Liver (tissue), 9 donors: Measurements from ENCODE around the gene MT1E. TPM values are rescaled to one million over a fixed set of nuclear protein-coding genes. Genes with fewer than 3 reads are reported as not detected.
"Not testable (repeated sequence)": the region's sequence is repeated elsewhere in the genome, so short reads cannot be mapped to it uniquely, and the experiment has no call there.

Experiments used
- DNase-seq: peaks from one replicate; pipeline ENCODE4 v3.0.0-alpha.2; 2017; ENCODE audit warnings: low spot score
- H3K27ac ChIP-seq, 2 donors: one replicate each; pipeline ENCODE4 v1.7.0; 2013; ENCODE audit warnings: inconsistent platforms in 2 of 2, low read length in 2 of 2, control low read depth in 1 of 2, low read depth in 1 of 2, mild to moderate bottlenecking in 1 of 2
- H3K27me3 ChIP-seq, 4 donors: one replicate each; pipeline versions ENCODE4 v1.6.1 to v1.7.0; 2013; ENCODE audit warnings: low read length in 3 of 4, inconsistent platforms in 1 of 4, mild to moderate bottlenecking in 1 of 4, moderate library complexity in 1 of 4; ENCODE audit not compliant: control insufficient read depth in 4 of 4, insufficient read depth in 4 of 4
- H3K36me3 ChIP-seq, 4 donors: one replicate each; pipeline versions ENCODE4 v1.6.1 to v1.7.0; 2013; ENCODE audit warnings: low read length in 3 of 4, mild to moderate bottlenecking in 3 of 4, low read depth in 1 of 4, moderate library complexity in 1 of 4; ENCODE audit not compliant: control insufficient read depth in 4 of 4, insufficient read depth in 3 of 4
- H3K4me1 ChIP-seq, 4 donors: one replicate each; pipeline versions ENCODE4 v1.6.1 to v1.7.0; 2013; ENCODE audit warnings: low read length in 3 of 4, mild to moderate bottlenecking in 3 of 4, moderate library complexity in 1 of 4; ENCODE audit not compliant: control insufficient read depth in 4 of 4, insufficient read depth in 4 of 4
- H3K4me3 ChIP-seq, 3 donors: one replicate each; pipeline versions ENCODE4 v1.6.1 to v1.7.0; 2013; ENCODE audit warnings: low read length in 3 of 3, control low read depth in 1 of 3, low read depth in 1 of 3, mild to moderate bottlenecking in 1 of 3
- H3K9ac ChIP-seq, 2 donors: one replicate each; pipeline ENCODE4 v1.7.0; 2013; ENCODE audit warnings: low read length in 2 of 2, mild to moderate bottlenecking in 2 of 2, moderate library complexity in 2 of 2, control low read depth in 1 of 2, low read depth in 1 of 2
- H3K9me3 ChIP-seq, 4 donors: one replicate each; pipeline versions ENCODE4 v1.6.1 to v1.7.0; 2013; ENCODE audit warnings: low read length in 3 of 4; ENCODE audit not compliant: control insufficient read depth in 4 of 4
- ATF3 ChIP-seq: IDR thresholded peaks from 2 replicates; pipeline ENCODE4 v1.6.1; 2016; ENCODE audit warnings: antibody characterized with exemption
- CTCF ChIP-seq: fragments of 150-350 bp; IDR thresholded peaks from 2 replicates; pipeline ENCODE4 v1.5.1; 2017; ENCODE audit warnings: improper control_type of control experiment, low read depth, low read length; ENCODE audit not compliant: missing input control
- EGR1 ChIP-seq, 2 donors: IDR thresholded peaks; 2 replicates each; pipeline ENCODE4 v1.6.1; 2016 to 2018; ENCODE audit warnings: antibody characterized with exemption in 2 of 2, low read depth in 2 of 2
- FOXA1 ChIP-seq: IDR thresholded peaks from 2 replicates; pipeline ENCODE4 v1.6.1; 2016; ENCODE audit warnings: antibody characterized with exemption
- FOXA2 ChIP-seq: IDR thresholded peaks from 2 replicates; pipeline ENCODE4 v1.6.1; 2016; ENCODE audit warnings: antibody characterized with exemption
- GABPA ChIP-seq, 2 donors: IDR thresholded peaks in 1 of 2; conservative IDR thresholded peaks in 1 of 2; 2 replicates each; pipeline ENCODE4 v1.6.1; 2016; ENCODE audit warnings: antibody characterized with exemption in 2 of 2, mild to moderate bottlenecking in 1 of 2, moderate library complexity in 1 of 2
- HNF4A ChIP-seq, 2 donors: conservative IDR thresholded peaks; 2 replicates each; pipeline ENCODE4 v1.6.1; 2016; ENCODE audit warnings: antibody characterized with exemption in 2 of 2, mild to moderate bottlenecking in 2 of 2
- HNF4G ChIP-seq: IDR thresholded peaks from 2 replicates; pipeline ENCODE4 v1.6.1; 2016; ENCODE audit warnings: antibody characterized with exemption
- JUND ChIP-seq, 2 donors: IDR thresholded peaks; 2 replicates each; pipeline ENCODE4 v1.6.1; 2016; ENCODE audit warnings: antibody characterized with exemption in 2 of 2
- NR2F2 ChIP-seq: IDR thresholded peaks from 2 replicates; pipeline ENCODE4 v1.6.1; 2016; ENCODE audit warnings: antibody characterized with exemption
- RXRA ChIP-seq, 2 donors: IDR thresholded peaks; 2 replicates each; pipeline ENCODE4 v1.6.1; 2017 to 2018; ENCODE audit warnings: antibody characterized with exemption in 2 of 2, mild to moderate bottlenecking in 1 of 2
- SP1 ChIP-seq: IDR thresholded peaks from 2 replicates; pipeline ENCODE4 v1.6.1; 2018; ENCODE audit warnings: antibody characterized with exemption, mild to moderate bottlenecking
- TAF1 ChIP-seq: conservative IDR thresholded peaks from 2 replicates; pipeline ENCODE4 v1.6.1; 2016; ENCODE audit warnings: antibody characterized with exemption, mild to moderate bottlenecking
- YY1 ChIP-seq: IDR thresholded peaks from 2 replicates; pipeline ENCODE4 v1.6.1; 2016; ENCODE audit warnings: antibody characterized with exemption, mild to moderate bottlenecking
- ZBTB33 ChIP-seq: IDR thresholded peaks from 2 replicates; pipeline ENCODE4 v1.6.1; 2016; ENCODE audit warnings: antibody characterized with exemption
- WGBS: extraction: QIAGEN DNeasy Blood & Tissue Kit; methylation state at CpG from one replicate; pipeline ENCODE4 v1.1.7; 2013; 5-methylcytosine and 5-hydroxymethylcytosine counted together
- polyA plus RNA-seq, 2 donors: library from polyadenylated mRNA; stranded (reverse) in 1 of 2; unstranded in 1 of 2; fragments of 200-250 nt in 1 of 2; fragments of >200 nt in 1 of 2; fragmentation: Nextera tagmentation in 1 of 2; extraction: Ambion mirVana in 1 of 2; gene quantifications; one replicate each; pipeline versions ENCODE4 v1.2.1 to v1.2.3, GENCODE V29; 2013 to 2015
- total RNA-seq, 2 donors: library from RNA; depleted of rRNA; stranded (reverse); fragments of >200 nt; gene quantifications; one replicate each; pipeline ENCODE4 v1.2.3, GENCODE V29; 2014
- TF ChIP-seq, protein P1 (sequence below): IDR thresholded peaks from 2 replicates; pipeline ENCODE4 v1.6.1; 2016; ENCODE audit warnings: antibody characterized with exemption, mild to moderate bottlenecking
- TF ChIP-seq, protein P2 (sequence below): IDR thresholded peaks from 2 replicates; pipeline ENCODE4 v1.6.1; 2016; ENCODE audit warnings: antibody characterized with exemption
- donor health status: healthy.
- donor health status: healthy.
- donor health status: healthy.
- donor health status: healthy.
- donor health status: healthy.

Gene MT1E
- total and polyA plus RNA-seq, 4 donors = 206 to 1,831 (median 808) TPM

GRCh38 chr16:56621665-56622445 is 3.7 kb upstream of the MT1E start:
- WGBS = 75% methylated on average over 4 of the region's 4 CpGs
- Histone ChIP-seq H3K27ac (peak overlapping the region; percentile 19 to 54), H3K4me1 (peaks cover 0 to 33% (median 12%) of the 10 kb centered on the region in 4 donors)
- not testable (repeated sequence) for H3K36me3 ChIP-seq, DNase-seq, H3K9ac ChIP-seq, H3K9me3 ChIP-seq, H3K27me3 ChIP-seq, H3K4me3 ChIP-seq
- TF ChIP-seq SP1 (peak; percentile 43), HNF4A (conservative IDR thresholded peaks at IDR 0.05) (peak; percentile 39 to 50), RXRA (IDR thresholded peaks at IDR 0.05) (peak; percentile 26 to 58)

DNA sequence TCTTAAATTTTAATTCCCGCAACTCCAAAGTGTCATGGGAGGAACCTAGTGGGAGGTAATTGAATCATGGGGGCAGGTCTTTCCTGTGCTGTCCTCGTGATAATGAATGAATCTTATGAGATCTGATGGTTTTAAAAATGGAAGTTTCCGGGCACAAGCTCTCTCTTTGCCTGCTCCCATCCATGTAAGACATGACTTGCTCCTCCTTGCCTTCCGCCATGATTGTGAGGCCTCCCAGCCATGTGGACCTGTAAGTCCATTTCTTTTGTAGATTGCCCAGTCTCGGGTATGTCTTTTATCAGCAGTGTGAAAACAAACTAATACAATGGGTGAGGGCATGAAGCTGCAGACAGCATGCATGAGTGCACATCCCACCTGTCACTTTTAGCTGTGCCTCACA is 2.4 kb upstream of the MT1E start:
- not testable (repeated sequence) for H3K9me3 ChIP-seq, DNase-seq, H3K27me3 ChIP-seq, H3K27ac ChIP-seq, H3K9ac ChIP-seq, H3K4me3 ChIP-seq, H3K36me3 ChIP-seq
- 95% methylated on average over 5 of the region's 5 CpGs for WGBS
- peaks cover 0 to 22% (median 6%) of the 10 kb centered on the region in 4 donors for H3K4me1 ChIP-seq

DNA sequence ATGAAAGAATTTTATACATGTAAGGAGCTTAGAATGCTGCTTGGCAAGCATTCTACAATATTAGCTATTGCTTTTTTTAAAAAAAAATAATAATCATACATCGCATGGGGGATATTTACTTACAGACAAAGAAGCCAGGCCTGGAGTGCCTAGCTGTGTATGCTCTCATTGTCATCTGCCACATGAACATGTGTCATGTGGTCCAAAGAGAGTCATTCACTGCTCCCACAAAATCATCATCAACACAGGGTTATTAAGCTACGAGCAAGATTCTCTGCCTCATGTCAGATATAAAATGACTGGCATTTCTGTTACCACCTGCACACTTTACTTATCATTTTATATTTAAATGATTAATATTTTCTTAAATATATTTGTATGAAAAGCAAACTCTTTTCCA is 1.9 kb upstream of the MT1E start:
- Histone ChIP-seq H3K4me1 (peaks cover 0 to 17% (median 3%) of the 10 kb centered on the region in 4 donors), H3K4me3 (no peak overlapping the region), H3K9ac (no peak overlapping the region), H3K27me3 (no peaks in the 10 kb centered on the region), H3K27ac (no peak overlapping the region), H3K9me3 (no peaks in the 10 kb centered on the region), H3K36me3 (peaks cover 0 to 3% (median 0%) of the 10 kb centered on the region in 4 donors)
- DNase-seq = no peak
- TF ChIP-seq, protein P1, sequence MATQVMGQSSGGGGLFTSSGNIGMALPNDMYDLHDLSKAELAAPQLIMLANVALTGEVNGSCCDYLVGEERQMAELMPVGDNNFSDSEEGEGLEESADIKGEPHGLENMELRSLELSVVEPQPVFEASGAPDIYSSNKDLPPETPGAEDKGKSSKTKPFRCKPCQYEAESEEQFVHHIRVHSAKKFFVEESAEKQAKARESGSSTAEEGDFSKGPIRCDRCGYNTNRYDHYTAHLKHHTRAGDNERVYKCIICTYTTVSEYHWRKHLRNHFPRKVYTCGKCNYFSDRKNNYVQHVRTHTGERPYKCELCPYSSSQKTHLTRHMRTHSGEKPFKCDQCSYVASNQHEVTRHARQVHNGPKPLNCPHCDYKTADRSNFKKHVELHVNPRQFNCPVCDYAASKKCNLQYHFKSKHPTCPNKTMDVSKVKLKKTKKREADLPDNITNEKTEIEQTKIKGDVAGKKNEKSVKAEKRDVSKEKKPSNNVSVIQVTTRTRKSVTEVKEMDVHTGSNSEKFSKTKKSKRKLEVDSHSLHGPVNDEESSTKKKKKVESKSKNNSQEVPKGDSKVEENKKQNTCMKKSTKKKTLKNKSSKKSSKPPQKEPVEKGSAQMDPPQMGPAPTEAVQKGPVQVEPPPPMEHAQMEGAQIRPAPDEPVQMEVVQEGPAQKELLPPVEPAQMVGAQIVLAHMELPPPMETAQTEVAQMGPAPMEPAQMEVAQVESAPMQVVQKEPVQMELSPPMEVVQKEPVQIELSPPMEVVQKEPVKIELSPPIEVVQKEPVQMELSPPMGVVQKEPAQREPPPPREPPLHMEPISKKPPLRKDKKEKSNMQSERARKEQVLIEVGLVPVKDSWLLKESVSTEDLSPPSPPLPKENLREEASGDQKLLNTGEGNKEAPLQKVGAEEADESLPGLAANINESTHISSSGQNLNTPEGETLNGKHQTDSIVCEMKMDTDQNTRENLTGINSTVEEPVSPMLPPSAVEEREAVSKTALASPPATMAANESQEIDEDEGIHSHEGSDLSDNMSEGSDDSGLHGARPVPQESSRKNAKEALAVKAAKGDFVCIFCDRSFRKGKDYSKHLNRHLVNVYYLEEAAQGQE = no peak
- TF ChIP-seq GABPA (IDR thresholded peaks at IDR 0.05 in 1 of 2, conservative IDR thresholded peaks at IDR 0.05 in 1 of 2) (no peak), JUND (IDR thresholded peaks at IDR 0.05) (no peak), RXRA (IDR thresholded peaks at IDR 0.05) (no peak), NR2F2 (no peak), FOXA2 (no peak), ZBTB33 (no peak), YY1 (no peak), EGR1 (IDR thresholded peaks at IDR 0.05; ENCODE audit: low read depth in 2 of 2) (no peak), FOXA1 (no peak), HNF4G (no peak), SP1 (no peak), ATF3 (no peak), HNF4A (conservative IDR thresholded peaks at IDR 0.05) (no peak), TAF1 (no peak), CTCF (no peak)
- TF ChIP-seq, protein P2, sequence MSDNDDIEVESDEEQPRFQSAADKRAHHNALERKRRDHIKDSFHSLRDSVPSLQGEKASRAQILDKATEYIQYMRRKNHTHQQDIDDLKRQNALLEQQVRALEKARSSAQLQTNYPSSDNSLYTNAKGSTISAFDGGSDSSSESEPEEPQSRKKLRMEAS = no peak
- WGBS = 98% methylated on average over 2 of the region's 2 CpGs
